HL-60 (cell line): ENCODE results near the gene MUC20.

Experiments used
- CTCF ChIP-seq: IDR thresholded peaks from one replicate; pipeline ENCODE4 v1.5.1; 2011; ENCODE audit warnings: low read length, control low read depth, inconsistent platforms; ENCODE audit not compliant: insufficient read depth
- REST ChIP-seq: IDR thresholded peaks from 2 replicates; pipeline ENCODE4 v1.6.1; 2012; ENCODE audit warnings: low read depth; ENCODE audit not compliant: insufficient replicate concordance
- SPI1 ChIP-seq: IDR thresholded peaks from 2 replicates; pipeline ENCODE4 v1.6.1; 2012; ENCODE audit warnings: low read depth, mild to moderate bottlenecking, borderline replicate concordance

DNA sequence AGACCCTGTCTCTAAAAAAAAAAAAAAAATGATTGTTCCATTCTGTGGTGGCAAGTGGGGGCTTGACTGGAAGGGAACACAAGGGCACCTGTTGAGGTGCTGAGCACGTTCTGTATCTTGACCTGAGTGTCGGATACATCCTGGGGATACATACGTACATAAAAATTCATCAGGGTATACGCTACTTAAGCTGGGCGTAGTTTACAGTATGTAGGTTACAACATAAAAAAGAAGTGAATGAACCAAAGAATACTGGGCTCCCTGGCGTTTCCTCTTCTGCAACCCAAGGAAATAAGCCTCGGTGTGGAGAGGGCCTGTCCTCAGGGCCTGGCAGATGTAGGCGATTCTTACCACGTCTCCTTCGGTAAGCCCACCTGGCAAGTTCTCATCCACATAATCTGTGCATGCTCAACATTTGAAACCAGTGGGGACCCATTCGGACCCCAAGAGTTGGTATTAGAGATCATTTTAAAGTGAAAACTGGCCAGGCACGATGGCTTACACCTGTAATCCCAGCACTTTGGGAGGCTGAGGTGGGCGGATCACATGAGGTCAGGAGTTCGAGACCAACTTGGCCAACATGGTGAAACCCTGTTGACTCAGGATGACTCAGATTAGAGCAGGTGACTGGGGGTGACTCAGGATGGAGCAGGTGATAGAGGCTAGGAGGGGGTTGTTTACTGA lies 5.1 kb upstream of the MUC20 start:
- TF ChIP-seq CTCF (no peak), REST (no peak), SPI1 (no peak)
